GM18861 (cell line): ENCODE data around the gene CLDN19.
"Not testable (repeated sequence)": the region's sequence is repeated elsewhere in the genome, so short reads cannot be mapped to it uniquely, and the experiment has no call there.

ENCODE experiments used
- ATAC-seq: cut with Tn5 transposase; IDR thresholded peaks from one replicate; pipeline ENCODE4 v1.9.1; 2021; ENCODE audit not compliant: unreplicated experiment

The CLDN19 gene

GRCh38 chr1:42761567-42761966 lies 21.5 kb upstream of the CLDN19 start:
- no peak for ATAC-seq

- ATAC-seq, result no peak
Observed at GRCh38 chr1:42759114-42759513, 19.1 kb upstream of the CLDN19 start.

GRCh38 chr1:42758641-42759040 lies 18.6 kb upstream of the CLDN19 start:
- ATAC-seq, result no peak

- ATAC-seq, result no peak
Observed at GRCh38 chr1:42757892-42758275, 17.8 kb upstream of the CLDN19 start.

- ATAC-seq, result no peak
Observed at GRCh38 chr1:42756956-42757891, 17.2 kb upstream of the CLDN19 start.

- no peak for ATAC-seq
Observed at GRCh38 chr1:42753070-42753469, 13.0 kb upstream of the CLDN19 start.

- no peak for ATAC-seq
Observed at GRCh38 chr1:42752284-42752683, 12.2 kb upstream of the CLDN19 start.

- not testable (repeated sequence) for ATAC-seq
Observed at GRCh38 chr1:42751511-42752070, 11.6 kb upstream of the CLDN19 start.

- no peak for ATAC-seq
Observed at GRCh38 chr1:42750041-42750440, 10.0 kb upstream of the CLDN19 start.

- no peak for ATAC-seq
Observed at GRCh38 chr1:42748461-42749410, 8.7 kb upstream of the CLDN19 start.

GRCh38 chr1:42748021-42748420 lies 8.0 kb upstream of the CLDN19 start:
- ATAC-seq, result no peak

- no peak for ATAC-seq
Observed at GRCh38 chr1:42747125-42747524, 7.1 kb upstream of the CLDN19 start.

GRCh38 chr1:42746436-42747105 lies 6.5 kb upstream of the CLDN19 start:
- ATAC-seq, result no peak

- no peak for ATAC-seq
Observed at GRCh38 chr1:42745851-42746250, 5.8 kb upstream of the CLDN19 start.

- no peak for ATAC-seq
Observed at GRCh38 chr1:42744148-42744413, 4.0 kb upstream of the CLDN19 start.

- ATAC-seq, result no peak
Observed at GRCh38 chr1:42743317-42744147, 3.5 kb upstream of the CLDN19 start.

- ATAC-seq, result no peak
Observed at GRCh38 chr1:42742617-42743316, 2.7 kb upstream of the CLDN19 start.

- ATAC-seq, result no peak
Observed at GRCh38 chr1:42742141-42742540, 2.1 kb upstream of the CLDN19 start.

- no peak for ATAC-seq
Observed at GRCh38 chr1:42741706-42742105, 1.7 kb upstream of the CLDN19 start.
